AG09309 (cell line): ENCODE data around the gene SH2D5.

ENCODE experiments used
- DNase-seq: peaks from one replicate; pipeline ENCODE4 v3.0.0-alpha.2; 2010; ENCODE audit warnings: low read depth
- H3K4me3 ChIP-seq: 2 replicates; pipeline ENCODE4 v1.5.1; 2011; ENCODE audit warnings: mild to moderate bottlenecking, low read depth, low read length, moderate library complexity; ENCODE audit not compliant: control insufficient read depth
- TF ChIP-seq, protein P1 (sequence below): IDR thresholded peaks from 2 replicates; pipeline ENCODE4 v1.5.1; 2011; ENCODE audit warnings: mild to moderate bottlenecking, low read depth, low read length, inconsistent platforms; ENCODE audit not compliant: insufficient read depth, control insufficient read depth; ENCODE audit errors: missing control alignments

SH2D5 gene

GRCh38 chr1:20701446-20701845 is 31.1 kb downstream of the SH2D5 start:
- TF ChIP-seq, protein P1, sequence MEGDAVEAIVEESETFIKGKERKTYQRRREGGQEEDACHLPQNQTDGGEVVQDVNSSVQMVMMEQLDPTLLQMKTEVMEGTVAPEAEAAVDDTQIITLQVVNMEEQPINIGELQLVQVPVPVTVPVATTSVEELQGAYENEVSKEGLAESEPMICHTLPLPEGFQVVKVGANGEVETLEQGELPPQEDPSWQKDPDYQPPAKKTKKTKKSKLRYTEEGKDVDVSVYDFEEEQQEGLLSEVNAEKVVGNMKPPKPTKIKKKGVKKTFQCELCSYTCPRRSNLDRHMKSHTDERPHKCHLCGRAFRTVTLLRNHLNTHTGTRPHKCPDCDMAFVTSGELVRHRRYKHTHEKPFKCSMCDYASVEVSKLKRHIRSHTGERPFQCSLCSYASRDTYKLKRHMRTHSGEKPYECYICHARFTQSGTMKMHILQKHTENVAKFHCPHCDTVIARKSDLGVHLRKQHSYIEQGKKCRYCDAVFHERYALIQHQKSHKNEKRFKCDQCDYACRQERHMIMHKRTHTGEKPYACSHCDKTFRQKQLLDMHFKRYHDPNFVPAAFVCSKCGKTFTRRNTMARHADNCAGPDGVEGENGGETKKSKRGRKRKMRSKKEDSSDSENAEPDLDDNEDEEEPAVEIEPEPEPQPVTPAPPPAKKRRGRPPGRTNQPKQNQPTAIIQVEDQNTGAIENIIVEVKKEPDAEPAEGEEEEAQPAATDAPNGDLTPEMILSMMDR: no peak
- no peak overlapping the region for H3K4me3 ChIP-seq
- DNase-seq: no peak

GRCh38 chr1:20700636-20701215 is 31.8 kb downstream of the SH2D5 start:
- no peak overlapping the region for H3K4me3 ChIP-seq
- DNase-seq: no peak
- TF ChIP-seq, protein P1: no peak

DNA sequence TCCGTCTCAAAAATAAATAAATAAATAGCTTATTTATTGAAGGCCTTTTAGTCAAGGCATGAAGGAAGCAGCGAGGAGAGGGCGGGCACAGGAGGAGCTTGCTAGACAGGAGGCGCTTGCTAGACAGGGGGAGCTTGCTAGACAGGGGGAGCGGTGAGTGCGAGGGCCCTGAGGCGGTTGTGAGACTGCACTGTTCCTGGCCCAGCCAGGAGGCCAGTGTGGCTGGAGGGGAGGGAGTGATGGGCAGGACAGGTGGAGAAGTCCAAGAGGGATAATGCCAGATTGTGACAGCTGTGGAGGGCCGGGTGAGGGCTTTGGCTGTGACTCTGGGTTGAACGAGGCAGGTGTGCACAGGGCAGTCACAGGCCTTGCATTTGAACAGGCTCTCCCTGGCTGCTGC is 32.9 kb downstream of the SH2D5 start:
- TF ChIP-seq, protein P1: no peak
- no peak for DNase-seq
- H3K4me3 ChIP-seq: no peak overlapping the region

DNA sequence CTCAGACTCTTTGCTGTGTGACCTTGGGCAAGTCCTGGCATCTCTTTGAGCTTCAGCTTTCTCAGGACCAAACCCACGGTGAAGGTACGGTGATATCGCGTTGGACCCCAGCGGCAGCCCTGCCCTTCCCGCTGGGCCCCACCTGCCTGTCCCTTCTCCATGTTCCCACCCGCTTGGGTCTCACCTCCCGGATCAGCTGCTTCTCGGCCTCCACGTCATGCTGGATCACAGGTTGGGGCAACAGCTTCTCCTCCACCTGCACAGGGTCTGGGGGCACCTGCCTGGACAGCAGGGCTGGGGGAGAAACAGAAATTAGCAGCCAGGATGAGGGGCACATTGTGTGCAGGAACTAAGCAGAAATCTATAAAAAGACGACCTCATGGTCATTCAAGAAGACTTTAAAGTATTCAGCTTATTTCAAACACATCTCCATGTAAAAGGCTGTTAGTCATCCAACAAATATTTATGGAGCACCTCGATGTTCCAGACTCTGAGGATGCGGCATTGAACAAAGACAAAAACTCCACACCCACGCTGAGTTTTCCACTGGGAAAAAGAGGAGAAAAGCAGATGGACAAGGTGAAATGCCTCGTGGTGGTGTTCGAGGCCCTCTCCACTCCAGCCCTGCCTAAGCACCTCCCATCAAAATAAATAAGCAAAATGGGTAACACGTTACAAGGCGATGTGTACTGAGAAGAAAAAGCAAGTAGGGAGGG is 34.1 kb downstream of the SH2D5 start:
- DNase-seq: peak; percentile 41
- TF ChIP-seq, protein P1: no peak
- no peak overlapping the region for H3K4me3 ChIP-seq

DNA sequence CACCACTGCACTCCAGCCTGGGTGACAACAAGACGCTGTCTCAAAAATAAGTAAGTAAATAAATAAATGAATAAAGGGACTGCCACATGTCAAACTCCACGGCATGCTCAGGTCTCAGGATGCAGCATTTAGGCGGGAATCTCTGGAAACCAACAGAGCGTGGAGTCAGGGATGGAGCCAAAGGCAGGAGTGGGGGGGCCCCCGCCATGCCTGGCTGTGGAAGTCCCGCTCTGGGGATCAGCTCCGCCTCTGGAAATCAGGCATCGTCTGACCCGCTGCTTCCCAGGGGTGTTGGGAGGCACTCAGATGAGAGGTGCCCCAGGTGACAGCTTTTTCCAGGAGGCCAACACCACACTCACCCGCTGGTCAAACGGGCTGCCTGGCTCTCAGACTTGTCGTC is 34.9 kb downstream of the SH2D5 start:
- TF ChIP-seq, protein P1: no peak
- no peak for DNase-seq
- H3K4me3 ChIP-seq: no peak overlapping the region

GRCh38 chr1:20696397-20697333 is 35.8 kb downstream of the SH2D5 start:
- peak; percentile 77 for DNase-seq
- peak overlapping the region; percentile 58 for H3K4me3 ChIP-seq
- TF ChIP-seq, protein P1: peak; percentile 93
